DOHH2 (cell line): ENCODE results near the gene KRT33B.

Experiments
- CTCF ChIP-seq: fragments of 200-600 bp; sonication (generic); IDR thresholded peaks from one replicate; pipeline ENCODE4 v1.5.1; 2014; ENCODE audit warnings: antibody characterized with exemption, mild to moderate bottlenecking, low read depth, low read length; ENCODE audit not compliant: poor library complexity, severe bottlenecking
- EZH2phosphoT487 ChIP-seq: fragments of 200-600 bp; sonication (generic); IDR thresholded peaks from 2 replicates; pipeline ENCODE4 v1.6.1; 2017; ENCODE audit warnings: borderline replicate concordance, mild to moderate bottlenecking, antibody characterized with exemption, low read length, moderate library complexity, mixed read lengths

- TF ChIP-seq CTCF (no peak), EZH2phosphoT487 (no peak)
These were observed 24.2 kb upstream of the KRT33B start for GRCh38 chr17:41393826-41394225.
